NCI-H460 (cell line): ENCODE data around the gene CDK5RAP1. TPM values are rescaled to one million over a fixed set of nuclear protein-coding genes. Genes with fewer than 3 reads are reported as not detected.

ENCODE experiments used
- DNase-seq: peaks from one replicate; pipeline ENCODE4 v3.0.0-alpha.2; 2016; ENCODE audit warnings: low read depth; ENCODE audit errors: extremely low read depth
- total RNA-seq: library from RNA; depleted of rRNA; stranded (reverse); fragments of >200 nt; shearing (Covaris generic); gene quantifications from 2 replicates; pipeline ENCODE4 v1.2.3, GENCODE V29; 2014

Gene CDK5RAP1
- total RNA-seq, 1 experiment from 2014 or later = 31.9 TPM

GRCh38 chr20:33337531-33338165, 63.7 kb downstream of the CDK5RAP1 start:
- DNase-seq = no peak

DNA sequence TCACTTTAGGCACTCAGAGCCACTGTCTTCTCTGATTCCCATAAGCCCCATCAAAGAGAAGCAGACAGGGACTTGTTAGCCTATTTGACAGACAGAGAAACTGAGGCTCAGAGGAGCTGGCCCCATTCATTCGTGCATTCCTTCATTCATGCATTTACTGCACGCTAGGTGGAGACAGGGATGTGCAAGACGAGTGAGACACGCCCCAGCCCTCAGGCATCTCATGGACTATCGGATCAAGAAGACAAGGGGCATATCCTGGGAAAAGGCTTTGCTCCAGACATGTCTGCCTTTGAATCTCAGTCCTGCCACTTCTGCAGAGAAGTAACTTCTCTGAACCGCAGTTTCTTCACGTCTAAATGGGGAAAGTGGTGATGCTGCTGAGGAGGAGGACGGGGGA, 64.2 kb downstream of the CDK5RAP1 start:
- peak; percentile 4 for DNase-seq

DNA sequence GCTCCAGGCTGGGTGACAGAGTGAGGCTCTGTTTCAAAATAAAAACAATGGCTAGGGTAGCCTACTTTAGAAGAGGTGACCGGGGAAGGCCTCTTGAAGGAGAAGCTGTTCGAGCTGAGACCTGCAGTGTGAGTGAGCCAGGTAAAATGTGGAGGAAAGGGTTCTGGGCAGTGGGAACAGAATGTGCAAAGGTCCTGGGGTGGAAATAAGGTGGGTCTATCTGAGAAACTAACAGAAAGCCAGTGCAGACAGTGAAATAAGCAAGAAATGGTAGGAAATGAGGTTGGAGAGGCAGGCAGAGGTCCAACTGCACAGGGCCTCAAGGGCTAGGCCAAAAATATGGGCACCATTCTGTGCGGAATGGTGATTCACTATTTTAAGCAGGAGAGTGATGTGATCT, 64.9 kb downstream of the CDK5RAP1 start:
- DNase-seq = no peak

- no peak for DNase-seq
Measured at GRCh38 chr20:33334111-33334510, 67.2 kb downstream of the CDK5RAP1 start.

GRCh38 chr20:33333616-33334015, 67.7 kb downstream of the CDK5RAP1 start:
- DNase-seq = no peak

- no peak for DNase-seq
Measured at GRCh38 chr20:33332905-33333456, 68.3 kb downstream of the CDK5RAP1 start.

GRCh38 chr20:33328157-33329137, 72.9 kb downstream of the CDK5RAP1 start:
- no peak for DNase-seq

DNA sequence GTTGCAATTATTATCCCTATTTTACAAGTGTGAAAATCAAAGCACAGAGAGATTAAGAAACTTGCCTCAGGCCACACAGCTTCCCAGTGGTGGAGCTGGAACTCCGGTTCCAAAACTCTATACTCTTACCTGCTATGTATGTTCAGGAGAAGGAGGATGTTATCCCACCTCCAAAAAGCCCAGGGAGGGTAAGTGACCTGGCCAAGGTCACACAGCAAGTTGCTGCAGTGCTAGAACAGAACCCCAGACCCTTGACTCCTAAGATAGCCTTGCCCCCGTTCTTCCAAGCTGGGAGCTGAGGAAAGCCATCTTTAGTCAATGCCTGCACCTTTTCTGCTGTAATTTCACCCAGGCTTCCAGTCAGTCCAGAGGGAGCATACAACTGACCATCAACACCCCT, 76.0 kb downstream of the CDK5RAP1 start:
- no peak for DNase-seq

DNA sequence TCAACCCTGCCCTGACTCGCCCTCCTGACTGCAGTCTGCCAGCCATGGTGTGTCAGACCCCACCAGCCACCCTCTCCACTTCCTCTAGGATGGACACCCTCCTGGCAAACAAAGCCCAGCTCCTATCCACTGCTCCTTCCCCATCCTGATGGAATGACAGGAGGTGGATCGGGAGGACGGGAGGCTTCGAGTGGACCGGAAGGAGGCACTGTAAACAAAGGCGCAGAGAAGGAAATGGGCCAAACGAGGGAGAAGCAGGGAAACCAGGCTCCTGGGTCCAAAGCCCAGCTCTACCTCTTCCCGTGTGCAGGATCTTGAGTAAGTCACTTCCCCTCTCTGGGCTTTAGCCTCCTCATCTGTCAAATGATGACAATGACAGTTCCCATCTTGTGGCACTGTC, 78.1 kb downstream of the CDK5RAP1 start:
- DNase-seq = no peak

DNA sequence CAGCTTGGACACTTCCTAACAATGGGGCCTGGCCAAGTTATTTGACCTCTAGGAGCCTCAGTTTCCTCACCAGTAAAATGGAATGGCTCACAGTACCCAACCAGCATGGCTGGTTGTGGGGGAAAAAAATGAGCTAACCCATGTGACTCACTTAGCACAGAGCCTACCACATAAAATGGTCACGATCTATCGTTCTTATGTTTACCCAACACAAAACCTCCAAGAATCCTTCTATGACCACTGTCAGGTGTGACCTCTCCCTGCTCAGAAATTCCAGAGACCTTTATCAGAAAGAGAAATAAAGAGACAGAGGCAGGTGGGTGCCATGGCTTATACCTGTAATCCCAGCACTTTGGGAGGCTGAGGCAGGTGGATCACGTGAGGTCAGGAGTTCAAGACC, 78.9 kb downstream of the CDK5RAP1 start:
- no peak for DNase-seq

- DNase-seq = no peak
Measured at GRCh38 chr20:33320006-33320405, 81.3 kb downstream of the CDK5RAP1 start.

GRCh38 chr20:33318096-33318429, 83.3 kb downstream of the CDK5RAP1 start:
- no peak for DNase-seq

GRCh38 chr20:33317424-33318095, 83.8 kb downstream of the CDK5RAP1 start:
- no peak for DNase-seq

GRCh38 chr20:33316958-33317357, 84.4 kb downstream of the CDK5RAP1 start:
- no peak for DNase-seq

DNA sequence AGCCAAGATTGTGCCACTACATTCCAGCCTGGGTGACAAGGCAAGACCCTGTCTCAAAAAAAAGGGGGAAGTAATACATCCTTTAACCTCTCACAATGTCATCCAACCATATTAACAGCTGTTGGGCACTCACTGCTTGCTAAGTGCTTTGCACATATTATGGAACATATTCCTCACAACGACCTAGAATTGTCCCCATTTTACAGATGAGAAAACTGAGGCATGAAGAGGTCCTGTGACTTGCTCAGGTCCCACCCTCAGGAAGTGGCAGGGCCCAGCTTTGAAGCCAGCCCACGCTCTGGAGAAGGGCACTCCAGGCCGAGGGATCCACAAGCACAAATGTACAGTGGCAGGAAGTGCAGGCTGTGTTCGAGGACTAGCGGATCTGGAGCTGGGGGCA, 85.0 kb downstream of the CDK5RAP1 start:
- no peak for DNase-seq

DNA sequence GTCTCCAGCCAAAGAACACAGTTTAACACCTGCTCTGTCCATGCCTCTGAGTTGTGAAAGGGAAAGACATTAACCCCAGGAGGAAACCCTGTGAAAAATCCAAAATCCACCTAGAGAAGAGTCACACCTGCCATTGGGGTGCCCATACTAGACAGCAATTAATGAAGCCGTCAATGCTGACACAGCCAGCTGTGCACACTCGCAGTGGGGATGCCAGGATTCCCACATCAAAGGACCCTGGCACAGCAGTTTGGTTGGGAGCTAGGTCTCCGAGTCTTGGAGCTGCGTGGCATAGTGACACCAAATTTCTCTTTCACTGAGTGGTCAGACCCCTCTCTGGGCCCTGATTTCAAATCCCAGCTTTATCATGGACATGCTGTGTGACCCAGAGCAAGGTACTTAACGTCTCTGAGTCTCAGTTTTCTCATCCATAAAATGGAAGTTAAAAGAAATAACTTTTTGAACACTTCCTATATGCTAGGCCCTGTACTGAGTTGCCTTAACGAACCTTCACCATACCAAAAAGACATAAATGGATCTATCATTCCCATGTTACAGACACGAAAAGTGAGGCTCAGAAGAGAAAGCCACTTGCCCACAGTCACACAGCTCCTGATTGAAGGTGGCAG, 87.5 kb downstream of the CDK5RAP1 start:
- no peak for DNase-seq

DNA sequence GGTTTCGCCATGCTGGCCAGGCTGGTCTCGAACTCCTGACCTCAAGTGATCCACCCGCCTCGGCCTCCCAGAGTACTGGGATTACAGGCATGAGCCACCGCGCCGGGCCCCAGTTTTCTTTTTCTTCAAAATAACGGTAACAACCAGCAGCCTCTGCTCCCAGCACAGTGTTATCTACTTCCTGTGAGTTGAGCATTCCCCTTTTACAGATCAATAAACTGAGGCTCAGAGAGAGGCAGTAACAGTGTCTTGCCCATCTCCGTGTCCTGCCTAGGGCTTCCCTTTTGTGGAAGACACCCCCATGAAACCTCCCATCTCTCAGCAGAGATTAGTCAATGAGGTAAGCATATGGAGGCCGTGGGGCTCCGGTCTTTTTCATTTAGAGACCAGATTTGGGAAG, 88.7 kb downstream of the CDK5RAP1 start:
- no peak for DNase-seq

DNA sequence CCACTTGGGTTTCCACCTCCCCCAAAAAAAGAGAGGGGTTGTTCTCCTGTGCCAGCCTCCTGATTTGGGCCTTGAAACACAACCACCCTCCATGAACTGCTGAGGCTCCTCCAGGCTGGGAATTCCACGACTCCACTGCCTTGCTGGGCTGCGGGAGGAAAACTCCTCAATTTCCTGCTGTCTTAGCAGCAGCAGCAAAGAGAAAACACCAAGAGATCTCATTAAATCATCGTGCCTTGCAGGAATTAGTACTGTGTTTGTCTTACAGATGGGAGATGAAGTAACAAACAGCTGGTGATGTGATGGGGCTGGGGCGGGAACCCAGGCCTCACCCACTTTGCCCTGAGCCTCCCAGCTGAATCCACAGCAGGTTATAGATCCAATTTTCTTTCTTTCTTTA, 89.3 kb downstream of the CDK5RAP1 start:
- no peak for DNase-seq

- DNase-seq = no peak
Measured at GRCh38 chr20:33311011-33311410, 90.3 kb downstream of the CDK5RAP1 start.

GRCh38 chr20:33310327-33310899, 90.9 kb downstream of the CDK5RAP1 start:
- no peak for DNase-seq
